ENCODE data around the gene SDC4. TPM values are rescaled to one million over a fixed set of nuclear protein-coding genes. Genes with fewer than 3 reads are reported as not detected.

The SDC4 gene
- total RNA-seq, 1 experiment from 2014 or later, result 242 TPM

DNA sequence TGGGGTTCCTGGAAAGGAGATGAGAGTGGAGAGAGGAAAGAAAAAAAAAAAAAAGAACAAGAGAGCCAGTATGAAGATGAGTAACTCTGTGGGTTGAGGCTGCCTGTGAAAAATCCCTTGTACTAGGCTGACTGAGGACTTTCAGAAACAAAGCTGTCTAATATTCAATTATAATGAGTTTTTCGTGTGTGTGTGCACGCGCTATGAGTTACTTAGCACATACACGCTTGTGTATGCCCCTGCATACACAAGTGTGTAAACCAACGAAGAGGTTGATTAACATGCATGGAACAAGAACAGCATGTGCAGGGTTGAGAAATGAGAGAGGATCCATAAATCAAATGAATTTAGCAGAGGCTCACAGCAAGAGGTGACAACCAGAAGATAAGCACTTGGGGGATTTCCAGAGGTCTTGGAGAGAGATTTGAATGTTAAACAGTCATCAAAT lies 46.4 kb downstream of the SDC4 start:
- H3K4me3 Mint-ChIP-seq (ENCODE audit: unreplicated experiment), result no peak overlapping the region
- no peak for DNase-seq
- H3K4me3 ChIP-seq (ENCODE audit: low read depth, low read length), result no peak overlapping the region
- H3K27me3 Mint-ChIP-seq (ENCODE audit: insufficient read depth, unreplicated experiment), result peaks cover 9% of the 10 kb centered on the region
- H3K36me3 Mint-ChIP-seq (ENCODE audit: insufficient read depth, unreplicated experiment), result no peaks in the 10 kb centered on the region
- no peaks in the 10 kb centered on the region for H3K9me3 Mint-ChIP-seq (ENCODE audit: unreplicated experiment)
- no peak for TF ChIP-seq CTCF (IDR thresholded peaks at IDR 0.05; ENCODE audit: insufficient read depth in 1 of 2, low read depth in 1 of 2, low read length in 1 of 2, severe bottlenecking in 1 of 2, unreplicated experiment in 1 of 2)
- no peaks in the 10 kb centered on the region for H3K9me3 ChIP-seq
- 0 out of 2 replicates have a peak, but pooled peaks cover 3% of the 10 kb centered on the region for H3K4me1 ChIP-seq
- BruUV-seq (replicated peaks), result no TSS peak
- ChIA-PET POLR2A (no interaction called here), CTCF (interaction anchor here (0.6 to 5.8 kb wide), 5 partner anchors 9 to 982 kb away, joined by 3 to 59 read pairs (median 12); no protein-coding TSS in a partner anchor)
- H3K36me3 ChIP-seq (ENCODE audit: control insufficient read depth, insufficient read depth, low read length), result no peaks in the 10 kb centered on the region
- no peak overlapping the region for H3K27ac Mint-ChIP-seq (ENCODE audit: unreplicated experiment)
- H3K4me1 Mint-ChIP-seq (ENCODE audit: low read depth, unreplicated experiment), result no peaks in the 10 kb centered on the region
- intact Hi-C loops (cut with micrococcal nuclease; ENCODE audit: unreplicated experiment), result no loop called here
- H3K27me3 ChIP-seq (replicated peaks; ENCODE audit: control insufficient read depth, insufficient read depth, low read length), result no peaks in the 10 kb centered on the region

- Mint-ChIP-seq H3K4me3 (ENCODE audit: unreplicated experiment) (no peak overlapping the region), H3K36me3 (ENCODE audit: insufficient read depth, unreplicated experiment) (no peaks in the 10 kb centered on the region), H3K27me3 (ENCODE audit: insufficient read depth, unreplicated experiment) (peaks cover 9% of the 10 kb centered on the region), H3K27ac (ENCODE audit: unreplicated experiment) (no peak overlapping the region), H3K9me3 (ENCODE audit: unreplicated experiment) (no peaks in the 10 kb centered on the region), H3K4me1 (ENCODE audit: low read depth, unreplicated experiment) (no peaks in the 10 kb centered on the region)
- no peak overlapping the region for H3K4me3 ChIP-seq (ENCODE audit: low read depth, low read length)
- peak; percentile 61 to 88 for TF ChIP-seq CTCF (IDR thresholded peaks at IDR 0.05; ENCODE audit: insufficient read depth in 1 of 2, low read depth in 1 of 2, low read length in 1 of 2, severe bottlenecking in 1 of 2, unreplicated experiment in 1 of 2)
- no TSS peak for BruUV-seq (replicated peaks)
- ChIA-PET CTCF (interaction anchor here (0.6 to 5.8 kb wide), 19 partner anchors 8 to 743 kb away, joined by 3 to 59 read pairs (median 5); partner anchors contain the start of gene SYS1), POLR2A (interaction anchor here (0.6 kb wide), 1 partner anchor 72 kb away, joined by 5 read pairs; no protein-coding TSS in a partner anchor)
- intact Hi-C loops (cut with micrococcal nuclease; ENCODE audit: unreplicated experiment), result no loop called here
- H3K27me3 ChIP-seq (replicated peaks; ENCODE audit: control insufficient read depth, insufficient read depth, low read length), result no peaks in the 10 kb centered on the region
- H3K4me1 ChIP-seq, result 0 out of 2 replicates have a peak, but pooled peaks cover 3% of the 10 kb centered on the region
- H3K9me3 ChIP-seq, result no peaks in the 10 kb centered on the region
- H3K36me3 ChIP-seq (ENCODE audit: control insufficient read depth, insufficient read depth, low read length), result no peaks in the 10 kb centered on the region
- DNase-seq, result peak; percentile 84 to 85
These were observed 47.3 kb downstream of the SDC4 start for GRCh38 chr20:45300961-45301360.

DNA sequence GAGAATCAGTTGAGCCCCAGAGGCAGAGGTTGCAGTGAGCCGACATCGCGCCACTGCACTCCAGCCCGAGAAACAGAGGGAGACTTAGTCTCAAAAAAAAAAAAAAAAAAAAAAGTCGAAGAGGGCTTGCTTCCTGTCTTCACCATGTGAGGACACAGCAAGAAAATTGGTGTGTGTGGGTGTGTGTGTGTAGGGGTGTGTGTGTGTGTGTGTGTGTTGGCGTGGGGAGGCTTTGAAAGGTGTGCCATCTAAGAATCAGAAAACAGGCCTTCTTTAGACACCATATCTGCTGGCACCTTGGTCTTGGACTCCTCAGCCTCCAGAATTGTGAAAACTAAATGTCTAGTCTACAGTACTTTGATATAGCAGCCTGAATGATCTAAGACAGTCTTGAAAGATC lies 48.4 kb downstream of the SDC4 start:
- no peak for TF ChIP-seq CTCF (IDR thresholded peaks at IDR 0.05; ENCODE audit: insufficient read depth in 1 of 2, low read depth in 1 of 2, low read length in 1 of 2, severe bottlenecking in 1 of 2, unreplicated experiment in 1 of 2)
- H3K4me3 ChIP-seq (ENCODE audit: low read depth, low read length), result no peak overlapping the region
- no peaks in the 10 kb centered on the region for H3K36me3 Mint-ChIP-seq (ENCODE audit: insufficient read depth, unreplicated experiment)
- CTCF ChIA-PET, result no interaction called here
- H3K9me3 ChIP-seq, result peaks cover 7% of the 10 kb centered on the region
- no peaks in the 10 kb centered on the region for H3K9me3 Mint-ChIP-seq (ENCODE audit: unreplicated experiment)
- no peaks in the 10 kb centered on the region for H3K27me3 ChIP-seq (replicated peaks; ENCODE audit: control insufficient read depth, insufficient read depth, low read length)
- no peak overlapping the region for H3K4me3 Mint-ChIP-seq (ENCODE audit: unreplicated experiment)
- DNase-seq, result no peak
- 0 out of 2 replicates have a peak, but pooled peaks cover 3% of the 10 kb centered on the region for H3K4me1 ChIP-seq
- H3K36me3 ChIP-seq (ENCODE audit: control insufficient read depth, insufficient read depth, low read length), result no peaks in the 10 kb centered on the region
- no peak overlapping the region for H3K27ac Mint-ChIP-seq (ENCODE audit: unreplicated experiment)
- H3K4me1 Mint-ChIP-seq (ENCODE audit: low read depth, unreplicated experiment), result no peaks in the 10 kb centered on the region
- intact Hi-C loops (cut with micrococcal nuclease; ENCODE audit: unreplicated experiment), result no loop called here
- no TSS peak for BruUV-seq (replicated peaks)
- POLR2A ChIA-PET, result no interaction called here
- peaks cover 9% of the 10 kb centered on the region for H3K27me3 Mint-ChIP-seq (ENCODE audit: insufficient read depth, unreplicated experiment)

Data from Caco-2 (cell line).